Large intestine (tissue), 3 donors: ENCODE results near the gene ZRANB1. TPM values are rescaled to one million over a fixed set of nuclear protein-coding genes. Genes with fewer than 3 reads are reported as not detected.

Experiments
- DNase-seq, 2 donors: peaks; one replicate each; pipeline versions ENCODE4 v3.0.0 to v3.0.0-alpha.2; 2013
- H3K27ac ChIP-seq: one replicate; pipeline ENCODE4 v1.5.1; 2013; ENCODE audit warnings: low read length
- H3K27me3 ChIP-seq: 2 replicates; pipeline ENCODE4 v1.6.1; 2013; ENCODE audit warnings: low read length; ENCODE audit not compliant: control insufficient read depth, insufficient read depth
- H3K36me3 ChIP-seq: 2 replicates; pipeline ENCODE4 v1.6.1; 2013; ENCODE audit warnings: low read length; ENCODE audit not compliant: control insufficient read depth, insufficient read depth
- H3K4me1 ChIP-seq: one replicate; pipeline ENCODE4 v1.6.1; 2013; ENCODE audit warnings: low read length; ENCODE audit not compliant: control insufficient read depth, insufficient read depth
- H3K4me3 ChIP-seq: one replicate; pipeline ENCODE4 v1.5.1; 2013; ENCODE audit warnings: low read length
- H3K9me3 ChIP-seq: one replicate; pipeline ENCODE4 v1.6.1; 2013; ENCODE audit warnings: mild to moderate bottlenecking, low read depth, low read length, moderate library complexity; ENCODE audit not compliant: control insufficient read depth
- WGBS: methylation state at CpG from one replicate; pipeline ENCODE4 v1.1.5; 2013; ENCODE audit warnings: low lambda C conversion rate; ENCODE audit not compliant: insufficient coverage; 5-methylcytosine and 5-hydroxymethylcytosine counted together
- polyA plus RNA-seq: library from polyadenylated mRNA; unstranded; fragments of 120-200 nt; gene quantifications from one replicate; pipeline ENCODE4 v1.2.1, GENCODE V29; 2013

The ZRANB1 gene
- polyA plus RNA-seq, 1 donor, result 17.4 TPM

DNA sequence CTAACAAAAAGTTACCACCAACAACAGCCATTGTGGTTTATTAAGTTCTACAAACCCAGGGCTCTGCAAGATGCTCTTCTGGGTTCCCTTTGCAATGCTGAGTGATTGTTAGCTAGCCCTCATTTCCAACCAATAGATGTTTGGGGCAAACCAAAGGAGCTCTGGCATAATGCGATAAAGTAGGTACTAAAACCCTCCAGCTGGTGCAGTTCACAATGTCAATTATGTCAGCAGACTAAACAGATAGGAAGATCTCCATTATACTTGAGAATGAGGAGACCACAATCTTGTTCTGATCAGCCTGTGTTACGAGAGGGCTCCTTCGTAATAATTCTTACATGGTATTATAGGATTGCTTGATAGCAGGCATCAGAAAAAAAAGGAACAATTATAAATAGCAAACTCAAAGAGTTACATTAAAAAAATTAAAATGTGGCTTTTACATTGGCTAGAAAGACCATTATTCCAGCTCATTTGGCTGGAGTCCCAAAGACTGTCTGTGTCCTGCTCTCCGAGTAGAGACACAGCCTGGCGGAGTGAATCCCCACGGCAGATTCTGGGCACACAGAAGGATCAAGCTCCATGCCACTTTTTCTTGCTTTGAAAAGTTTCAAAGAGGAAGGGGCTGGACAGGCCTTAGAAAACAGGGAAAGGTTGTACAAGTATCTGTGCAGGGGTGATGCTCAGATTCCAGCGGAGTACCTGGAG lies 93.8 kb downstream of the ZRANB1 start:
- peaks cover 10% of the 10 kb centered on the region for H3K4me1 ChIP-seq
- WGBS, result no CpG with 5 or more reads among the region's 7 CpGs
- H3K36me3 ChIP-seq, result peaks cover 53% of the 10 kb centered on the region
- DNase-seq, result no peak
- H3K27me3 ChIP-seq, result no peaks in the 10 kb centered on the region
- no peaks in the 10 kb centered on the region for H3K9me3 ChIP-seq
- no peak overlapping the region for H3K4me3 ChIP-seq
- H3K27ac ChIP-seq, result no peak overlapping the region

GRCh38 chr10:125037145-125037877 lies 95.4 kb downstream of the ZRANB1 start:
- Histone ChIP-seq H3K4me1 (peaks cover 10% of the 10 kb centered on the region), H3K36me3 (peaks cover 44% of the 10 kb centered on the region), H3K27ac (no peak overlapping the region), H3K4me3 (no peak overlapping the region), H3K9me3 (no peaks in the 10 kb centered on the region), H3K27me3 (no peaks in the 10 kb centered on the region)
- WGBS, result no CpG with 5 or more reads among the region's 8 CpGs
- no peak for DNase-seq

Other genes starting within 250 kb of the ZRANB1 start
- 21.3 TPM for gene FAM53B, start 197.7 kb upstream of the ZRANB1 start, polyA plus RNA-seq
- gene EEF1AKMT2, start 150.2 kb upstream of the ZRANB1 start, polyA plus RNA-seq, result 21.1 TPM
- 17.4 TPM for gene ABRAXAS2, start 140.3 kb upstream of the ZRANB1 start, polyA plus RNA-seq
- 60.1 TPM for gene CTBP2, start 218.4 kb downstream of the ZRANB1 start, polyA plus RNA-seq